ENCODE measurements around the gene QSOX1.

GRCh38 chr1:180119837-180120236, 34.8 kb upstream of the QSOX1 start:
- TF ChIP-seq, protein P1, sequence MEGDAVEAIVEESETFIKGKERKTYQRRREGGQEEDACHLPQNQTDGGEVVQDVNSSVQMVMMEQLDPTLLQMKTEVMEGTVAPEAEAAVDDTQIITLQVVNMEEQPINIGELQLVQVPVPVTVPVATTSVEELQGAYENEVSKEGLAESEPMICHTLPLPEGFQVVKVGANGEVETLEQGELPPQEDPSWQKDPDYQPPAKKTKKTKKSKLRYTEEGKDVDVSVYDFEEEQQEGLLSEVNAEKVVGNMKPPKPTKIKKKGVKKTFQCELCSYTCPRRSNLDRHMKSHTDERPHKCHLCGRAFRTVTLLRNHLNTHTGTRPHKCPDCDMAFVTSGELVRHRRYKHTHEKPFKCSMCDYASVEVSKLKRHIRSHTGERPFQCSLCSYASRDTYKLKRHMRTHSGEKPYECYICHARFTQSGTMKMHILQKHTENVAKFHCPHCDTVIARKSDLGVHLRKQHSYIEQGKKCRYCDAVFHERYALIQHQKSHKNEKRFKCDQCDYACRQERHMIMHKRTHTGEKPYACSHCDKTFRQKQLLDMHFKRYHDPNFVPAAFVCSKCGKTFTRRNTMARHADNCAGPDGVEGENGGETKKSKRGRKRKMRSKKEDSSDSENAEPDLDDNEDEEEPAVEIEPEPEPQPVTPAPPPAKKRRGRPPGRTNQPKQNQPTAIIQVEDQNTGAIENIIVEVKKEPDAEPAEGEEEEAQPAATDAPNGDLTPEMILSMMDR (IDR thresholded peaks at IDR 0.05; ENCODE audit: poor library complexity): no peak
- TF ChIP-seq EZH2 (IDR thresholded peaks at IDR 0.05; ENCODE audit: borderline replicate concordance) (no peak), EZH2phosphoT487 (IDR thresholded peaks at IDR 0.05; ENCODE audit: low read depth, severe bottlenecking, unreplicated experiment) (no peak)

All from hepatocyte (in vitro differentiated cells).